ENCODE data around the gene MITF. TPM values are rescaled to one million over a fixed set of nuclear protein-coding genes. Genes with fewer than 3 reads are reported as not detected.
A peak's percentile ranks its signal among the peaks of the same experiment; 100 is the strongest.

MITF gene
- total RNA-seq, 1 donor from 2014 or later, result 69.4 TPM

DNA sequence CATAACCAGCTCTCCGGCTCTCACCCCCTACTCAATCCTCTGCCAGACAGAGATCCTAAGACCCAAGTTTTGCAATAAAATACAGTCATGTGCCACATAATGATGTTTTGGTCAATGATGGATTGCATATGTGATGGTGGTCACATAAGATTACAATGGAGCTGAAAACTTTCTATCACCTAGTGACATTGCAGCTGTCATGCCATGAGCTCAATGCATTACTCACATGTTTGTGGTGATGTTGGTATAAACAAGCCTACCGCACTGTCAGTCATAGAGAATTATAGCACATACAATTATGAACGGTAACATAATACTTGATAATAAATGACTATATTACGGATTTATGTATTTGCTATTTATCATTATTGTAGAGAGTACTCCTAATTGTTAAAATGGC lies 233.4 kb downstream of the MITF start:
- no peak for DNase-seq
- intact Hi-C loops (cut with micrococcal nuclease), result no loop called here
- no peak for ATAC-seq

DNA sequence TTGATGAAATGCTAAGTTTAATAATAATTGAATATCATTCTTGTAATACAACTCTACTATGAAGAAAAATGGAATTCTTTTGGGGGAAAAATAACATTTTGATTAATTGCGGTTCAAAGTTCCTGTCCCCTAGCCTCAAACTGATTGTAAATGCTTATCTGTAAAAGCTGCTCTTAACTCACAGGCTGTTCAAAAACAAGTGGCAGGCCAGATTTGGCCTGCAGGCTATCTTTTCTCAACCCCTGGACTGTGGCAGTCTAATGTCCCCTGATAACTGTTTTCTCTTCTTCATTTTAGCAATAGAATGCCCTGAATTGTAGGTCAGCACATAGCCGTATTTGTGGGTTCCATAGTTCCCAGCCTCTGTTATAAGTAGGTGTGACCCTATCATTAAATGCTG lies 236.8 kb downstream of the MITF start:
- intact Hi-C loops (cut with micrococcal nuclease), result no loop called here
- ATAC-seq, result no peak
- no peak for DNase-seq

DNA sequence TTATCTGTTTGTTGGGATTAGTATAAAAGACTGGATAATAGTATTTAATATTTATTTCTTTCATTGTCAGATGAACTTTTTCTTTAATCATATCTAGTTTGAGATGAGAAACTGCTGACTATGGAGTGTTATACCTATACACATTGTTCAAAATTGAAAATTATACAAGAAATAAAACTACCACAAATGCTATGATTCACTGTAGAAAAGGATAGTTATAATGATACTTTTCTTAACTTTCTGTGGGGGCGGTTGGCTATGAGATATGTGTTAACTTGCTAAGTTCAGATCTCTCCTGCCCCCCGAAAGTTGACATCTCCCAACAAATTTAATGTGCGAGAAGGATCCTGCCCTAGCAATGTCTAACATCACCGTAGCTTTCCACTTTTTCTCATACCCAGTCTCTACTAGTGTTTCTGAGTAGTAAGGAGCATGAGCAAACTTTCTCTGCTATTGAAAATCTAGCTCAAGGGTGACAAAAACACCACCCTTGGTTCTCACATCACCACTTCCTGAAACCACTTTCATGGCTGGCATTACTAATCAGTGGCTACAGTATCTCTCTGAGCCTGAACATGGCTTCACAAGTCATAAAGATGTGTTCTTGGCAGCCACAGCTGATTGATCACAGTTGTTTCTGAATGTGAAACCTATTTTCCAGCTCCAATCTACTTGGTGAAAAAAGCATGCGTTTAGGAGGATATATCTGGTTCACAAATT lies 244.4 kb downstream of the MITF start:
- intact Hi-C loops (cut with micrococcal nuclease), result no loop called here
- ATAC-seq, result no peak
- no peak for DNase-seq

GRCh38 chr3:69985266-69985665 lies 246.0 kb downstream of the MITF start:
- ATAC-seq (no peak), DNase-seq (no peak)
- intact Hi-C loops (cut with micrococcal nuclease), result no loop called here

GRCh38 chr3:69986419-69986818 lies 247.2 kb downstream of the MITF start:
- no peak for ATAC-seq
- intact Hi-C loops (cut with micrococcal nuclease), result no loop called here
- no peak for DNase-seq

DNA sequence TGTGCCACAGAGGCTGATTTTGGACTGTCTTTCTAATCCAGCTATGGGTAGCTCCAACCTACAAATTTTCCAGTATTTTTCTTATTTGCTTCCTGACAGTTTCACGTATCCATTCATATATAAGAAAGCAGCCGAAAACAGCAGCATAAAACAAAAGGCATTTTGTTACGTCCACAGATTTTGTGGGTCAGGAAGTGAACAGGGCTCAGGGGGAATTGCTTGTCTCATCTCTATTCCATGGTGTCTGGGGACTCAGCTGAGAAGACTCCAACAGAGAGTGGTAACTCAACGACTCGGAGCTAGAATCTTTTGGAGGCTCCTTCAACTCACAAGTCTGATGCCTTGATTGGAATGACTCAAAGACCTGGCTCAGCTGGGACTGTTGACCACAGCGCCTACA lies 248.6 kb downstream of the MITF start:
- ATAC-seq, result no peak
- intact Hi-C loops (cut with micrococcal nuclease), result no loop called here
- no peak for DNase-seq

DNA sequence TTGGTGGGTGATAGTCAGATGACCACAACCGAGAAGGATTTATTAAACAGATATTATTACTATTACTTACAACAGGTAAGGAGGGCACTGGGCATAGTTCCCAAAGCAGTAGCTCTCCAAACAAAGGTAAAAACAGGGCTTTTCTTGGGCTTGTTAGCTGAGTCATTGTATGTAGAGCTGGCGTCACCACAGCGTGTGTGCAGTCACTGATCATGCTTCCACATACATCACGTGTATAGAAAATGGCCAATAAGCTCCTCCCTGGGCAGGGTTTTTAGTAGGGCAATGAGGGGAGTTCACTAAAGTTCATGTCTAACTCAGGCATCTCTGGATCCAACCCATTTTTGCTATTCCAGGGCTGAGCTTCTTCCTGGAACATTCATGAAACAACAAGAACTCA lies 254.5 kb downstream of the MITF start:
- intact Hi-C loops (cut with micrococcal nuclease), result no loop called here
- no peak for DNase-seq
- ATAC-seq, result no peak

GRCh38 chr3:69994919-69995318 lies 255.7 kb downstream of the MITF start:
- ATAC-seq (no peak), DNase-seq (no peak)
- intact Hi-C loops (cut with micrococcal nuclease), result no loop called here

DNA sequence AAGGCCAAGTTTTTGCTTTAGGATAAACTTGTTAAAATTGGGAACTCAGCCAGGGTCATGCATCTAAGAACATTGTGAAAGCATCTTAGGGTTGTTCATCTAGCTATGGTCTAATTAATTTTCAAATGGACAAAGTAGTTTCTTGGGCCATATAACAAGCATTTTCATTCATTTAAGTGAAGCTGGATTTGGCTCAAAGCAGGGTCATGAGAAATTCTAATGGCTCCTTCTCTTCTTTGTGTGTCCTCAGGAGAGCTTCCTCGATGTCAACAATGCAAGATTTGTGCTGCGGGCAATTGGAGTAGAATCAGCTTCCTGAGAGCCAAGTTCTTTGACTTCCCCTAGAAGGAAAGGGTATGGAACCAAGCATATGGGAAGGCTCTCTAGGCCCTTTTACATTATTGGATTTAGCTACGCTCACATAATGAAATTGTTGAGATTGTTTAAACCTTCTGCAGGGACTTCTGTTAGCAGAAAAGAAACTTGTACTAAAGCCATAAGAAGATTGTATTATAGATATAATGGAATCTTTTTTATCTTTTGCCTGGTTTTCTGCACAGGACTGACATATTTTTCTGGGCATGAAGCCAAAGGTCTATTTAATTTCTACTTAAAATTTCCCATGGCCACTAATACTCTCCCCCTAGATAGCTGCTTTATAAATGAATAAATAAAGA lies 258.5 kb downstream of the MITF start:
- DNase-seq (no peak), ATAC-seq (no peak)
- intact Hi-C loops (cut with micrococcal nuclease), result no loop called here

- intact Hi-C loops (cut with micrococcal nuclease), result no loop called here
- DNase-seq, result no peak
- ATAC-seq, result peak; percentile 41
Measured at GRCh38 chr3:69998759-69999139, 259.5 kb downstream of the MITF start.

GRCh38 chr3:69999140-70000027 lies 260.1 kb downstream of the MITF start, which contains the start of gene SAMMSON:
Gene SAMMSON (plus strand): TSS chr3:69999733.
- DNase-seq, result peak; percentile 35
- intact Hi-C loops (cut with micrococcal nuclease), result no loop called here
- peak; percentile 61 for ATAC-seq

- intact Hi-C loops (cut with micrococcal nuclease), result no loop called here
- ATAC-seq (no peak), DNase-seq (no peak)
Measured at GRCh38 chr3:70000028-70000410, 260.8 kb downstream of the MITF start.

DNA sequence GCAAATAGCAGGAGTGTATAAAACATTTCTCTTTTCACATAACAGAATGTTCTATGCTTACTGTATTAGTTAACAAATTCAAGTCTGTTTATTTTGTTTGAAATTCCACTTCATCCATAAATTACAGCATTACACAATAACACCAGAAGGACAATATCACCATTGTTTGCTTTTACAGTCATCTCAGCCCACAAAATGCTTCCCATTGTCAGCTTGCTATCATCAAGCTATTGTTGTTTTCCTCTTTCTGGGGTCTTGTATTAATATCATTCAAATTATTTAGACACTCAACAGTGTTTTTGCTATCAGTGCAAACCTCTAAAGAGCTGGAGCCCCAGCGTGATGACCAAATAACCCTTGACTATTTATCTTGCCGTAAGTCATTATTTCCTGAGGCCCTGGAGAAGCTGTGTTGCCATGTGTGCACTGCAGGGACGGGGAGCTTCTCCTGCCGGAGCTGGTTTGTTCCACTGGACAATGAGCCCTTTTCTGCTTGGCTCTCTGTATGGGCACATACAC lies 261.4 kb downstream of the MITF start:
- intact Hi-C loops (cut with micrococcal nuclease), result no loop called here
- no peak for ATAC-seq
- no peak for DNase-seq

GRCh38 chr3:70003119-70003518 lies 263.9 kb downstream of the MITF start:
- ATAC-seq (no peak), DNase-seq (no peak)
- intact Hi-C loops (cut with micrococcal nuclease), result no loop called here

DNA sequence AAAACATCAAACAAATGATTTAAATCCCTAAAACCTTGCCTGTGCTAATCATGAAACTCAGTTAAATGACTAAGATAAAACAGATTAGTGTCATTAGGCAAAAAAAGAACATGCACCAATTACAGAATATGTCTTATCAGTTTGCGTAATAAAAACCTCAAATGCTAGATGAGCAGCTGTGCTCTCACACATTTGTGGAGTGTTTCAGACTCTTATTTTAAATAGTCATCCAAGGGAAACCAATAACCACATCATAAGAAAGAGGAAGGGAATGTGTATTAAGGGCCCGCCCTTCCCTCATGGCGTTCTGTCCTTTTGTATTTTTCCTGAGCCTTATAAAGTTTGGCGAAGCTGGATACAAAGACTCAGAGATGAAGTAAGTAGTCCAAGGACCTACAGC lies 266.8 kb downstream of the MITF start:
- ATAC-seq (no peak), DNase-seq (no peak)
- intact Hi-C loops (cut with micrococcal nuclease), result no loop called here

DNA sequence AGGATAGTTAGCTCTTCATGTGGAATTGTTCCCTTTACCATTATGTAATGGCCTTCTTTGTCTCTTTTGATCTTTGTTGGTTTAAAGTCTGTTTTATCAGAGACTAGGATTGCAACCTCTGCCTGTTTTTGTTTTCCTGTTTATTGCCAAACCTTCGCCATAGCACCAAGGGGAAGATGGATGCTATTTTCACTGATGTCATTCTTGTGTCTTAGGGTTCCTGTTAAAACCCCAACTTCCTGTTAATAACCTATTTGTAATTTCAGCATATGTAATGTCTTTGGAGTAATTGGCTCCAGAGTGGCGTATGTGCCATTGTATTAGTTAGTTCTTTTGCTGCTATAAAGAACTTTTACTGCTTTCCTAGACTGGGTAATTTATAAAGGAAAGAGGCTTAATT lies 271.1 kb downstream of the MITF start:
- ATAC-seq (no peak), DNase-seq (no peak)
- intact Hi-C loops (cut with micrococcal nuclease), result no loop called here

GRCh38 chr3:70011582-70011981 lies 272.3 kb downstream of the MITF start:
- ATAC-seq, result no peak
- no peak for DNase-seq

More at GRCh38 chr3:70011582-70011981, 272.3 kb downstream of the MITF start:
- intact Hi-C loops (cut with micrococcal nuclease), result no loop called here
